Chondrocyte (in vitro differentiated cells): ENCODE results near the gene GUCY1B1. TPM values are rescaled to one million over a fixed set of nuclear protein-coding genes. Genes with fewer than 3 reads are reported as not detected.

Experiments used
- DNase-seq: peaks from one replicate; pipeline ENCODE4 v3.0.0; 2021; ENCODE audit warnings: mixed read lengths, low spot score
- H3K27ac Mint-ChIP-seq: one replicate; pipeline ENCODE4 v1.8.0; 2021; ENCODE audit warnings: mild to moderate bottlenecking, moderate library complexity, mixed read lengths; ENCODE audit not compliant: unreplicated experiment
- H3K27me3 Mint-ChIP-seq: 2 replicates; pipeline ENCODE4 v1.8.0; 2021; ENCODE audit warnings: low read depth, mixed read lengths
- H3K36me3 Mint-ChIP-seq: 2 replicates; pipeline ENCODE4 v1.8.0; 2021; ENCODE audit warnings: low read depth, mixed read lengths
- H3K4me1 Mint-ChIP-seq: 2 replicates; pipeline ENCODE4 v1.8.0; 2021; ENCODE audit warnings: low read depth, mild to moderate bottlenecking, mixed read lengths
- H3K4me3 Mint-ChIP-seq: one replicate; pipeline ENCODE4 v1.8.0; 2021; ENCODE audit warnings: mild to moderate bottlenecking, moderate library complexity, mixed read lengths; ENCODE audit not compliant: unreplicated experiment
- H3K9me3 Mint-ChIP-seq: 2 replicates; pipeline ENCODE4 v1.8.0; 2021; ENCODE audit warnings: low read depth, mixed read lengths
- total RNA-seq: library from RNA; stranded (reverse); gene quantifications from 3 replicates; pipeline ENCODE4 v1.2.1, GENCODE V29; 2021
- TF ChIP-seq, protein P1 (sequence below): fragments of 200-600 bp; sonication (generic); IDR thresholded peaks from 2 replicates; pipeline ENCODE4 v1.5.0; 2021; ENCODE audit warnings: antibody characterized with exemption, mild to moderate bottlenecking, moderate library complexity

Gene GUCY1B1
- total RNA-seq, 1 donor from 2014 or later: 20.5 TPM

GRCh38 chr4:155832664-155833063 lies 73.8 kb downstream of the GUCY1B1 start:
- TF ChIP-seq, protein P1, sequence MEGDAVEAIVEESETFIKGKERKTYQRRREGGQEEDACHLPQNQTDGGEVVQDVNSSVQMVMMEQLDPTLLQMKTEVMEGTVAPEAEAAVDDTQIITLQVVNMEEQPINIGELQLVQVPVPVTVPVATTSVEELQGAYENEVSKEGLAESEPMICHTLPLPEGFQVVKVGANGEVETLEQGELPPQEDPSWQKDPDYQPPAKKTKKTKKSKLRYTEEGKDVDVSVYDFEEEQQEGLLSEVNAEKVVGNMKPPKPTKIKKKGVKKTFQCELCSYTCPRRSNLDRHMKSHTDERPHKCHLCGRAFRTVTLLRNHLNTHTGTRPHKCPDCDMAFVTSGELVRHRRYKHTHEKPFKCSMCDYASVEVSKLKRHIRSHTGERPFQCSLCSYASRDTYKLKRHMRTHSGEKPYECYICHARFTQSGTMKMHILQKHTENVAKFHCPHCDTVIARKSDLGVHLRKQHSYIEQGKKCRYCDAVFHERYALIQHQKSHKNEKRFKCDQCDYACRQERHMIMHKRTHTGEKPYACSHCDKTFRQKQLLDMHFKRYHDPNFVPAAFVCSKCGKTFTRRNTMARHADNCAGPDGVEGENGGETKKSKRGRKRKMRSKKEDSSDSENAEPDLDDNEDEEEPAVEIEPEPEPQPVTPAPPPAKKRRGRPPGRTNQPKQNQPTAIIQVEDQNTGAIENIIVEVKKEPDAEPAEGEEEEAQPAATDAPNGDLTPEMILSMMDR: no peak
- no peaks in the 10 kb centered on the region for H3K9me3 Mint-ChIP-seq
- no peaks in the 10 kb centered on the region for H3K36me3 Mint-ChIP-seq
- no peak overlapping the region for H3K4me3 Mint-ChIP-seq
- no peak overlapping the region for H3K27ac Mint-ChIP-seq
- no peak for DNase-seq
- H3K4me1 Mint-ChIP-seq: peaks cover 13% of the 10 kb centered on the region
- H3K27me3 Mint-ChIP-seq: no peaks in the 10 kb centered on the region

DNA sequence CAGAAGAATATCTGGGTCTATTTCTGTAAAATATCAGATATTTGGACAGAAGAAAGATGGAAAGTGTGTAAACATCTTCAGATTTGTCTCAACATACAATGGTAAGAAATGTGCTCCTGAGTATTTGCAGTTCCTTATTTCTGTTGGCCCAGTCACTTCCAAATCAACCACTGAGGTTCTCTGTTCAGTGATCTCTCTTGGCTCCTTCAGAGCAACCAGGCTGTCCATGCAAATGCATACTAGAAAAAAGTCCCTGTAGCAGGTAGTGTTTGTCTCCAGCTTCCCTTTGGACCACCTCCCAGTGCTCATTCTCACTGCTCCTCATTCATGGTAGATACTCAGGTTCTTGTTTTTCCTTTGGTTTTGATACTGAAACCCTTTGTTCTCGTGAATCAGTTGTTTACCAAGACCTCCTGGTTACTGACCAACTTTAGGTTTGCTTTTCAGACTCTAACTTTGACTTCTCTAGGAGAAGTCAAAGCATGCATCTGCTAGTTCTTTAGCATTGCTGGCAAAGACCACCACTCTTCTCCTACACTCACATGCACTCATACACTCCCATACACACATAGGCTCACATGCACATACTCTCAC lies 78.5 kb downstream of the GUCY1B1 start:
- H3K36me3 Mint-ChIP-seq: no peaks in the 10 kb centered on the region
- TF ChIP-seq, protein P1: no peak

GRCh38 chr4:155842080-155842479 lies 83.3 kb downstream of the GUCY1B1 start:
- no peak for DNase-seq
- TF ChIP-seq, protein P1: no peak
- Mint-ChIP-seq H3K27ac (no peak overlapping the region), H3K36me3 (no peaks in the 10 kb centered on the region), H3K4me1 (peaks cover 12% of the 10 kb centered on the region), H3K27me3 (no peaks in the 10 kb centered on the region), H3K4me3 (no peak overlapping the region), H3K9me3 (peaks cover 2% of the 10 kb centered on the region)

More for the DNA sequence above, 78.5 kb downstream of the GUCY1B1 start:
- Mint-ChIP-seq H3K9me3 (no peaks in the 10 kb centered on the region), H3K4me1 (peaks cover 12% of the 10 kb centered on the region), H3K27ac (no peak overlapping the region), H3K27me3 (no peaks in the 10 kb centered on the region), H3K4me3 (no peak overlapping the region)
- no peak for DNase-seq

- no peak overlapping the region for H3K27ac Mint-ChIP-seq
- peaks cover 4% of the 10 kb centered on the region for H3K36me3 Mint-ChIP-seq
- DNase-seq: no peak
- no peaks in the 10 kb centered on the region for H3K27me3 Mint-ChIP-seq
- TF ChIP-seq, protein P1: no peak
- no peak overlapping the region for H3K4me3 Mint-ChIP-seq
- peaks cover 7% of the 10 kb centered on the region for H3K9me3 Mint-ChIP-seq
- H3K4me1 Mint-ChIP-seq: no peaks in the 10 kb centered on the region
Observed at GRCh38 chr4:155846929-155847328, 88.1 kb downstream of the GUCY1B1 start.

DNA sequence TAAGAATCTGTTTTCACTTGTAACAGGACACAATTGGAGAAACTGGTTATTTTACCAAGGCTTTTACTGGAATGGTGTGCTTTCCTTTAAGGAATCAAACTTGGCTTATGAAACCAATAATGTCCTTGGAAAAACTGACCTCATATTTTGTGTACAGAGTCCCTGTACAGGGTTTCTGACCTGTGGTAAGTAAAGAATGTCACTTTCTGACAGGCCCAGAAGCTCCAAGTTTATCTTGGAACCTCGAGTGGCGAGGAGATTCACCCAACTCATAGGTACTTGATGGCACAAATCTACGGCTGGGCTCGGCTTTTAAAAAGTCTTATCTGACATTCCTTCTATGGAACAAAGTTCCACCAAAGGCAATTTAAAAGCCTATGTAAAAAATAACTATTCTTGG lies 90.2 kb downstream of the GUCY1B1 start:
- Mint-ChIP-seq H3K27ac (no peak overlapping the region), H3K27me3 (no peaks in the 10 kb centered on the region), H3K4me1 (no peaks in the 10 kb centered on the region), H3K9me3 (peaks cover 7% of the 10 kb centered on the region), H3K4me3 (no peak overlapping the region), H3K36me3 (peaks cover 4% of the 10 kb centered on the region)
- no peak for DNase-seq
- TF ChIP-seq, protein P1: no peak
